IMR-90 (cell line): ENCODE data around the gene ANKRD55.

Experiments used
- CEBPB ChIP-seq: IDR thresholded peaks from 2 replicates; pipeline ENCODE4 v1.6.1; 2012; ENCODE audit warnings: low read depth, low read length, improper control_type of control experiment
- CHD1 ChIP-seq: IDR thresholded peaks from 2 replicates; pipeline ENCODE4 v1.6.1; 2012; ENCODE audit warnings: low read depth, low read length, improper control_type of control experiment
- CTCF ChIP-seq: conservative IDR thresholded peaks from 2 replicates; pipeline ENCODE4 v1.5.1; 2012; ENCODE audit warnings: mild to moderate bottlenecking, low read depth, low read length, improper control_type of control experiment
- FOS ChIP-seq: fragments of 150-350 bp; IDR thresholded peaks from 2 replicates; pipeline ENCODE4 v1.6.1; 2016; ENCODE audit warnings: low read depth, low read length
- MAZ ChIP-seq: IDR thresholded peaks from 2 replicates; pipeline ENCODE4 v1.6.1; 2012; ENCODE audit warnings: low read depth, mild to moderate bottlenecking, low read length, improper control_type of control experiment, moderate library complexity, borderline replicate concordance
- MXI1 ChIP-seq: IDR thresholded peaks from 2 replicates; pipeline ENCODE4 v1.6.1; 2012; ENCODE audit warnings: low read depth, mild to moderate bottlenecking, low read length, moderate library complexity, borderline replicate concordance
- POLR2A ChIP-seq: IDR thresholded peaks from 2 replicates; pipeline ENCODE4 v1.6.1; 2012; ENCODE audit warnings: mild to moderate bottlenecking, low read depth, low read length
- RFX5 ChIP-seq: IDR thresholded peaks from 2 replicates; pipeline ENCODE4 v1.8.0; 2012; ENCODE audit warnings: low read depth, mild to moderate bottlenecking, low read length, moderate library complexity
- USF2 ChIP-seq: fragments of 150-350 bp; IDR thresholded peaks from 2 replicates; pipeline ENCODE4 v1.6.1; 2017; ENCODE audit warnings: mild to moderate bottlenecking, antibody characterized with exemption, low read length, low read depth

DNA sequence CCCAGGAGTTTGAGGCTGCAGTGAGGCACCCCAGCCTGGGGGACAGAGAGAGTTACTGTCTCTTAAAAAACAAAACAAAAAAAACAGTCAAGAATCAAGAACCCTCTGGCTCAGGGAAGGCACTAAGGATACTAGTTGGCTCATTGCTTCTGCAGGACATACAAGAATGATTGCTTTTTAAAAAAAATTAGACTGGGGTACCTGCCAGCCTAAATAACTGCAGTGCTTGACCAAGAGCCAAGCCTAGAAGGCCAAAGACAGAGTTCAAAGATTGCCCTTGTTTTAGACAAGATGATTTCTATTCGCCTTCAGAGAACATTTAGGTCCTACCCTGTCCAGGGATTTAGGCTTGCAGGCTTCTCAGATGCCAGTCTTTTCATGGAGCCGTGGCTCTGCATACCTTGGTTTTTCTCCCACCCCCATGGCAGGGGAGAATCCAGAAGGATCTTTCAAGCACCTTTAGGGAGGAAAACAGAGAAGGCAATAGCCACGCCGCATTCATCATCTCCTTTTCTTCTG, 144.6 kb downstream of the ANKRD55 start:
- TF ChIP-seq CTCF (no peak), POLR2A (no peak), MAZ (no peak), CHD1 (no peak), CEBPB (no peak), FOS (no peak), USF2 (no peak), RFX5 (no peak), MXI1 (no peak)
